ENCODE data around the gene SCO2.

SCO2 gene

DNA sequence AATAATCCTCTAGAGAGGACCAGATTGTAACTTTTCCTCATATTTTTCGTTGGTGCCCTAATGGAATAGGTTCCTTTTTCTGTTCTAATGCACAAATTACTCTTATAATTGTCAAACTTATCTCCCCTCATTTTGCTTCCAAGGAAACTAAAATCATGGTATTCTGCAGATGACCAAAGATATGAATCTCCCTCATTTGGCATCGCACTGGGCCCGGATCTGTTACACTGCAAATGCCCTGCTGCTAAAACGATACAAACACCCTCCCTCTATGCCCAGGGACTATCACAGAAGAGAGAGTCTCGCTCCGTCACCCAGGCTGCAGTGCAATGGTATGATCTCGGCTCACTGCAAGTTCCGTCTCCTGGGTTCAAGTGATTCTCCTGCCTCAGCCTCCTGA is 27.9 kb upstream of the SCO2 start:
- no peaks in the 10 kb centered on the region for H3K4me1 ChIP-seq (ENCODE audit: control insufficient read depth, insufficient read depth, low read length)
- H3K27ac ChIP-seq (ENCODE audit: extremely low read depth, low read depth, low read length) = no peak overlapping the region
- no peaks in the 10 kb centered on the region for H3K9me3 ChIP-seq (ENCODE audit: control insufficient read depth, insufficient read depth, low read depth, low read length)
- no peaks in the 10 kb centered on the region for H3K36me3 ChIP-seq (ENCODE audit: control insufficient read depth in 2 of 2, insufficient read depth in 1 of 2, low read length in 2 of 2)
- TF ChIP-seq ZFP3 (tag by site-specific recombination; IDR thresholded peaks at IDR 0.05; ENCODE audit: low read depth) = no peak
- TF ChIP-seq GLI4 (tag by site-specific recombination; IDR thresholded peaks at IDR 0.05) = no peak
- TF ChIP-seq ZNF513 (tag by site-specific recombination; IDR thresholded peaks at IDR 0.05) = no peak
- TF ChIP-seq ZNF398 (tag by site-specific recombination; IDR thresholded peaks at IDR 0.05) = no peak
- no peak for TF ChIP-seq ZNF629 (tag by site-specific recombination; IDR thresholded peaks at IDR 0.05)
- TF ChIP-seq, protein P1, sequence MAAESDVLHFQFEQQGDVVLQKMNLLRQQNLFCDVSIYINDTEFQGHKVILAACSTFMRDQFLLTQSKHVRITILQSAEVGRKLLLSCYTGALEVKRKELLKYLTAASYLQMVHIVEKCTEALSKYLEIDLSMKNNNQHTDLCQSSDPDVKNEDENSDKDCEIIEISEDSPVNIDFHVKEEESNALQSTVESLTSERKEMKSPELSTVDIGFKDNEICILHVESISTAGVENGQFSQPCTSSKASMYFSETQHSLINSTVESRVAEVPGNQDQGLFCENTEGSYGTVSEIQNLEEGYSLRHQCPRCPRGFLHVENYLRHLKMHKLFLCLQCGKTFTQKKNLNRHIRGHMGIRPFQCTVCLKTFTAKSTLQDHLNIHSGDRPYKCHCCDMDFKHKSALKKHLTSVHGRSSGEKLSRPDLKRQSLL (tag by site-specific recombination; IDR thresholded peaks at IDR 0.05) = no peak
- no peak for TF ChIP-seq KLF7 (tag by site-specific recombination; IDR thresholded peaks at IDR 0.05; ENCODE audit: borderline replicate concordance)
- TF ChIP-seq ZBTB48 (tag by site-specific recombination; IDR thresholded peaks at IDR 0.05) = no peak
- no peak for TF ChIP-seq FEZF1 (tag by site-specific recombination; IDR thresholded peaks at IDR 0.05)
- no peak for TF ChIP-seq ZNF23 (tag by site-specific recombination; IDR thresholded peaks at IDR 0.05; ENCODE audit: borderline replicate concordance)
- TF ChIP-seq ZNF701 (tag by site-specific recombination; IDR thresholded peaks at IDR 0.05) = no peak
- TF ChIP-seq SP2 (tag by site-specific recombination; IDR thresholded peaks at IDR 0.05) = no peak
- TF ChIP-seq ZNF214 (tag by site-specific recombination; IDR thresholded peaks at IDR 0.05; ENCODE audit: borderline replicate concordance) = no peak
- TF ChIP-seq ZNF843 (tag by site-specific recombination; IDR thresholded peaks at IDR 0.05) = no peak
- TF ChIP-seq ZNF416 (tag by site-specific recombination; IDR thresholded peaks at IDR 0.05) = no peak
- ChIA-PET POLR2A (no interaction called here), CTCF (interaction anchor here (0.6 to 2.9 kb wide), 2 partner anchors 10 to 68 kb away, joined by 3 to 21 read pairs; partner anchors contain the start of gene SYCE3)
- no peak overlapping the region for H3K4me3 ChIP-seq (ENCODE audit: low read depth, low read length)

- ChIA-PET POLR2A (interaction anchor here (0.6 to 2.4 kb wide), 3 partner anchors 25 to 681 kb away, joined by 3 to 14 read pairs (median 3); partner anchors contain the start of gene SCO2), CTCF (interaction anchor here (0.7 to 2.9 kb wide), 2 partner anchors 12 to 69 kb away, joined by 3 to 21 read pairs; partner anchors contain the start of gene SYCE3)
- Histone ChIP-seq H3K27ac (ENCODE audit: extremely low read depth, low read depth, low read length) (no peak overlapping the region), H3K9me3 (ENCODE audit: control insufficient read depth, insufficient read depth, low read depth, low read length) (no peaks in the 10 kb centered on the region), H3K4me3 (ENCODE audit: low read depth, low read length) (no peak overlapping the region), H3K36me3 (ENCODE audit: control insufficient read depth in 2 of 2, insufficient read depth in 1 of 2, low read length in 2 of 2) (no peaks in the 10 kb centered on the region), H3K4me1 (ENCODE audit: control insufficient read depth, insufficient read depth, low read length) (no peaks in the 10 kb centered on the region)
- peak; percentile 85 for TF ChIP-seq ZIC2 (tag by site-specific recombination; IDR thresholded peaks at IDR 0.05)
- TF ChIP-seq ZNF785 (tag by site-specific recombination; IDR thresholded peaks at IDR 0.05) = no peak
- no peak for TF ChIP-seq ZFHX2 (tag by site-specific recombination; conservative IDR thresholded peaks at IDR 0.05)
- TF ChIP-seq ZNF37A (tag by site-specific recombination; IDR thresholded peaks at IDR 0.05) = no peak
- TF ChIP-seq ZNF707 (tag by site-specific recombination; IDR thresholded peaks at IDR 0.05) = no peak
- no peak for TF ChIP-seq SETDB1 (IDR thresholded peaks at IDR 0.05; ENCODE audit: insufficient read length, low read length)
These were observed 25.9 kb upstream of the SCO2 start for GRCh38 chr22:50551160-50551752.
